Skeletal muscle tissue (tissue), 4 donors: ENCODE measurements around the gene ANXA6. TPM values are rescaled to one million over a fixed set of nuclear protein-coding genes. Genes with fewer than 3 reads are reported as not detected.
A peak's percentile ranks its signal among the peaks of the same experiment; 100 is the strongest.

Experiments used
- H3K27ac ChIP-seq: one replicate; pipeline ENCODE4 v1.7.0; 2013; ENCODE audit warnings: mild to moderate bottlenecking, low read depth, low read length, inconsistent platforms
- H3K27me3 ChIP-seq, 3 donors: one replicate each; pipeline ENCODE4 v1.7.0; 2013; ENCODE audit warnings: low read length in 3 of 3; ENCODE audit not compliant: control insufficient read depth in 3 of 3, insufficient read depth in 3 of 3
- H3K36me3 ChIP-seq, 3 donors: one replicate each; pipeline ENCODE4 v1.7.0; 2013; ENCODE audit warnings: low read length in 3 of 3; ENCODE audit not compliant: control insufficient read depth in 3 of 3, insufficient read depth in 3 of 3
- H3K4me1 ChIP-seq, 3 donors: one replicate each; pipeline ENCODE4 v1.7.0; 2013; ENCODE audit warnings: low read length in 3 of 3, mild to moderate bottlenecking in 3 of 3; ENCODE audit not compliant: control insufficient read depth in 3 of 3, insufficient read depth in 3 of 3
- H3K4me3 ChIP-seq, 3 donors: one replicate each; pipeline ENCODE4 v1.7.0; 2013; ENCODE audit warnings: low read length in 3 of 3
- H3K9ac ChIP-seq, 3 donors: one replicate each; pipeline ENCODE4 v1.7.0; 2013; ENCODE audit warnings: low read length in 3 of 3, mild to moderate bottlenecking in 3 of 3, moderate library complexity in 2 of 3, low read depth in 1 of 3
- H3K9me3 ChIP-seq, 3 donors: one replicate each; pipeline ENCODE4 v1.7.0; 2013; ENCODE audit warnings: low read length in 3 of 3; ENCODE audit not compliant: control insufficient read depth in 3 of 3
- total RNA-seq: library from RNA; depleted of rRNA; stranded (reverse); fragments of >200 nt; gene quantifications from one replicate; pipeline ENCODE4 v1.2.3, GENCODE V29; 2014
- donor health status: Osteomylitis.

Gene ANXA6
- total RNA-seq, 1 donor from 2014 or later, result 361 TPM

GRCh38 chr5:151154931-151155774, 2.4 kb downstream of the ANXA6 start:
- Histone ChIP-seq H3K27ac (peak overlapping the region; percentile 84), H3K4me3 (peak overlapping the region; percentile 92 to 97 (median 93)), H3K4me1 (peaks cover 55 to 72% (median 55%) of the 10 kb centered on the region in 3 donors)

GRCh38 chr5:151153766-151154272, 3.8 kb downstream of the ANXA6 start:
- H3K27ac ChIP-seq, result no peak overlapping the region

More at GRCh38 chr5:151154931-151155774, 2.4 kb downstream of the ANXA6 start:
- Histone ChIP-seq H3K27me3 (no peaks in the 10 kb centered on the region), H3K9ac (peak overlapping the region; percentile 76 to 96 (median 86)), H3K9me3 (no peaks in the 10 kb centered on the region), H3K36me3 (peaks cover 0 to 2% (median 0%) of the 10 kb centered on the region in 3 donors)

GRCh38 chr5:151153300-151153699, 4.3 kb downstream of the ANXA6 start:
- H3K9ac ChIP-seq, result no peak overlapping the region
- no peaks in the 10 kb centered on the region for H3K27me3 ChIP-seq
- H3K4me3 ChIP-seq, result no peak overlapping the region
- peaks cover 57 to 76% (median 58%) of the 10 kb centered on the region in 3 donors for H3K4me1 ChIP-seq
- no peaks in the 10 kb centered on the region for H3K9me3 ChIP-seq
- H3K27ac ChIP-seq, result no peak overlapping the region
- H3K36me3 ChIP-seq, result peaks cover 0 to 2% (median 0%) of the 10 kb centered on the region in 3 donors

More at GRCh38 chr5:151153766-151154272, 3.8 kb downstream of the ANXA6 start:
- no peaks in the 10 kb centered on the region for H3K9me3 ChIP-seq
- H3K4me1 ChIP-seq, result peaks cover 56 to 77% (median 57%) of the 10 kb centered on the region in 3 donors
- H3K9ac ChIP-seq, result no peak overlapping the region
- H3K36me3 ChIP-seq, result peaks cover 0 to 2% (median 0%) of the 10 kb centered on the region in 3 donors
- no peaks in the 10 kb centered on the region for H3K27me3 ChIP-seq
- no peak overlapping the region for H3K4me3 ChIP-seq

GRCh38 chr5:151151793-151152192, 5.8 kb downstream of the ANXA6 start:
- Histone ChIP-seq H3K27me3 (no peaks in the 10 kb centered on the region), H3K4me3 (no peak overlapping the region), H3K36me3 (peaks cover 0 to 6% (median under 1%) of the 10 kb centered on the region in 3 donors), H3K9ac (no peak overlapping the region), H3K4me1 (peaks cover 66 to 84% (median 68%) of the 10 kb centered on the region in 3 donors), H3K9me3 (no peaks in the 10 kb centered on the region), H3K27ac (peak overlapping the region; percentile 62)

- Histone ChIP-seq H3K9ac (peak overlapping the region; percentile 36 to 47 (median 46)), H3K27me3 (no peaks in the 10 kb centered on the region), H3K36me3 (peaks cover 2 to 6% (median 5%) of the 10 kb centered on the region in 3 donors), H3K4me3 (peak overlapping the region in 1 of 3 donors; percentile 33), H3K27ac (peak overlapping the region; percentile 62), H3K4me1 (peaks cover 67 to 84% (median 67%) of the 10 kb centered on the region in 3 donors), H3K9me3 (no peaks in the 10 kb centered on the region)
Measured at GRCh38 chr5:151151263-151151660, 6.3 kb downstream of the ANXA6 start.

GRCh38 chr5:151150471-151151262, 6.9 kb downstream of the ANXA6 start:
- Histone ChIP-seq H3K27ac (peak overlapping the region; percentile 62), H3K36me3 (peaks cover 4 to 10% (median 6%) of the 10 kb centered on the region in 3 donors), H3K4me1 (peaks cover 67 to 84% (median 67%) of the 10 kb centered on the region in 3 donors), H3K9me3 (no peaks in the 10 kb centered on the region), H3K9ac (peak overlapping the region; percentile 36 to 47 (median 46)), H3K27me3 (no peaks in the 10 kb centered on the region), H3K4me3 (peak overlapping the region in 1 of 3 donors; percentile 39)

- peaks cover 13 to 20% (median 19%) of the 10 kb centered on the region in 3 donors for H3K36me3 ChIP-seq
- H3K27ac ChIP-seq, result no peak overlapping the region
- no peak overlapping the region for H3K9ac ChIP-seq
- no peak overlapping the region for H3K4me3 ChIP-seq
- H3K4me1 ChIP-seq, result peaks cover 73 to 86% (median 74%) of the 10 kb centered on the region in 3 donors
- H3K9me3 ChIP-seq, result no peaks in the 10 kb centered on the region
- H3K27me3 ChIP-seq, result no peaks in the 10 kb centered on the region
Measured at GRCh38 chr5:151148583-151148982, 9.0 kb downstream of the ANXA6 start.

GRCh38 chr5:151147033-151147432, 10.5 kb downstream of the ANXA6 start:
- Histone ChIP-seq H3K9ac (peak overlapping the region in 1 of 3 donors; percentile 16), H3K36me3 (peaks cover 17 to 24% (median 20%) of the 10 kb centered on the region in 3 donors), H3K4me1 (peaks cover 86 to 91% (median 87%) of the 10 kb centered on the region in 3 donors), H3K4me3 (no peak overlapping the region), H3K27ac (no peak overlapping the region), H3K9me3 (no peaks in the 10 kb centered on the region), H3K27me3 (no peaks in the 10 kb centered on the region)

GRCh38 chr5:151146061-151146460, 11.5 kb downstream of the ANXA6 start:
- H3K36me3 ChIP-seq, result peaks cover 17 to 24% (median 20%) of the 10 kb centered on the region in 3 donors
- H3K4me3 ChIP-seq, result no peak overlapping the region
- no peaks in the 10 kb centered on the region for H3K27me3 ChIP-seq
- H3K27ac ChIP-seq, result no peak overlapping the region
- H3K9ac ChIP-seq, result peak overlapping the region in 1 of 3 donors; percentile 33
- H3K4me1 ChIP-seq, result peaks cover 85 to 91% (median 87%) of the 10 kb centered on the region in 3 donors
- no peaks in the 10 kb centered on the region for H3K9me3 ChIP-seq
